Ammon's horn (tissue), 1 donor: ENCODE results near the gene POT1.
"Not testable (repeated sequence)": the region's sequence is repeated elsewhere in the genome, so short reads cannot be mapped to it uniquely, and the experiment has no call there.

ENCODE experiments used
- DNase-seq: peaks from one replicate; pipeline ENCODE4 v3.0.0-alpha.2; 2016; ENCODE audit warnings: low spot score

The POT1 gene

GRCh38 chr7:124929467-124930172 is at the start of gene POT1:
Gene POT1, minus strand, starts transcription at chr7:124929825. Its CDS starts 32,652 bp downstream, at chr7:124897173.
- DNase-seq = peak; percentile 100

GRCh38 chr7:124975131-124975530 is 45.5 kb upstream of the POT1 start:
- not testable (repeated sequence) for DNase-seq

GRCh38 chr7:124965553-124965952 is 35.9 kb upstream of the POT1 start:
- no peak for DNase-seq

- no peak for DNase-seq
These were observed 30.1 kb upstream of the POT1 start for GRCh38 chr7:124959676-124960075.

- not testable (repeated sequence) for DNase-seq
These were observed 28.3 kb upstream of the POT1 start for GRCh38 chr7:124957952-124958351.

GRCh38 chr7:124956160-124956559 is 26.5 kb upstream of the POT1 start:
- DNase-seq = no peak

GRCh38 chr7:124954790-124955189 is 25.2 kb upstream of the POT1 start:
- no peak for DNase-seq

GRCh38 chr7:124945680-124946079 is 16.1 kb upstream of the POT1 start:
- no peak for DNase-seq

GRCh38 chr7:124943472-124943871 is 13.8 kb upstream of the POT1 start:
- no peak for DNase-seq

- DNase-seq = no peak
These were observed 12.8 kb upstream of the POT1 start for GRCh38 chr7:124942399-124942798.

GRCh38 chr7:124940306-124940705 is 10.7 kb upstream of the POT1 start:
- no peak for DNase-seq

- no peak for DNase-seq
These were observed 8.5 kb upstream of the POT1 start for GRCh38 chr7:124938128-124938527.

- no peak for DNase-seq
These were observed 7.5 kb upstream of the POT1 start for GRCh38 chr7:124937076-124937475.

GRCh38 chr7:124934841-124935240 is 5.2 kb upstream of the POT1 start:
- DNase-seq = no peak

- DNase-seq = no peak
These were observed 1.3 kb upstream of the POT1 start for GRCh38 chr7:124930655-124931597.

GRCh38 chr7:124930173-124930623 is 573 bp upstream of the POT1 start:
- no peak for DNase-seq

- no peak for DNase-seq
These were observed 4.7 kb downstream of the POT1 start for GRCh38 chr7:124924906-124925305.

- DNase-seq = no peak
These were observed 7.4 kb downstream of the POT1 start for GRCh38 chr7:124922200-124922599.

GRCh38 chr7:124919841-124920240 is 9.8 kb downstream of the POT1 start:
- no peak for DNase-seq

- no peak for DNase-seq
These were observed 11.0 kb downstream of the POT1 start for GRCh38 chr7:124918662-124919061.

- no peak for DNase-seq
These were observed 14.4 kb downstream of the POT1 start for GRCh38 chr7:124915242-124915641.

GRCh38 chr7:124914298-124914697 is 15.3 kb downstream of the POT1 start:
- no peak for DNase-seq

- DNase-seq = no peak
These were observed 16.7 kb downstream of the POT1 start for GRCh38 chr7:124912972-124913371.
